ENCODE data around the gene KRT83.

DNA sequence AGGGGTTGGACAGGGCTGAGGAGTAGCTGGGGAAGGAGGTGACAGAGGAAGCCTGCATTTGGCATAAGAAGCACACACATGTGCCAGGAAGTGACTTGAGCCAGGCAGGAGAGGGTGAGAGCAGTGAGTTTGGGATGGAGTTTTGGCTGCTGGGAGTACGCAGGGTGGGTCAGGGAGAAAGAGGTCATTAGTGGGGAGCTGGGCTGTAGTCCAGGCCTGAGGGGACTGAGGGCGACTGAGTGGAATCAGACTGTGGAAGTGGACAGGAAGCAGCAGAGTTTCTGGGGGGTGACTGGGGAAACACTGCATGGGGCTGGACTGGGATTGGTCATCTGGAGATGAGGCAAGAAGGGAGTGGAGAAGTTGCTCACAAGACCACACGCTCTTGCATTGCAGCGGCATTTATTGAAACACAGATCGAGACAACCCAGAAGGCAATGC is 38.4 kb upstream of the KRT83 start:
- TF ChIP-seq EZH2 (IDR thresholded peaks at IDR 0.05; ENCODE audit: low read length), result no peak
- TF ChIP-seq, protein P1, sequence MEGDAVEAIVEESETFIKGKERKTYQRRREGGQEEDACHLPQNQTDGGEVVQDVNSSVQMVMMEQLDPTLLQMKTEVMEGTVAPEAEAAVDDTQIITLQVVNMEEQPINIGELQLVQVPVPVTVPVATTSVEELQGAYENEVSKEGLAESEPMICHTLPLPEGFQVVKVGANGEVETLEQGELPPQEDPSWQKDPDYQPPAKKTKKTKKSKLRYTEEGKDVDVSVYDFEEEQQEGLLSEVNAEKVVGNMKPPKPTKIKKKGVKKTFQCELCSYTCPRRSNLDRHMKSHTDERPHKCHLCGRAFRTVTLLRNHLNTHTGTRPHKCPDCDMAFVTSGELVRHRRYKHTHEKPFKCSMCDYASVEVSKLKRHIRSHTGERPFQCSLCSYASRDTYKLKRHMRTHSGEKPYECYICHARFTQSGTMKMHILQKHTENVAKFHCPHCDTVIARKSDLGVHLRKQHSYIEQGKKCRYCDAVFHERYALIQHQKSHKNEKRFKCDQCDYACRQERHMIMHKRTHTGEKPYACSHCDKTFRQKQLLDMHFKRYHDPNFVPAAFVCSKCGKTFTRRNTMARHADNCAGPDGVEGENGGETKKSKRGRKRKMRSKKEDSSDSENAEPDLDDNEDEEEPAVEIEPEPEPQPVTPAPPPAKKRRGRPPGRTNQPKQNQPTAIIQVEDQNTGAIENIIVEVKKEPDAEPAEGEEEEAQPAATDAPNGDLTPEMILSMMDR (optimal IDR thresholded peaks at IDR 0.05 in 1 of 3, IDR thresholded peaks at IDR 0.05 in 1 of 3, conservative IDR thresholded peaks at IDR 0.05 in 1 of 3; ENCODE audit: extremely low read depth in 1 of 3, insufficient read depth in 2 of 3, low read length in 3 of 3), result no peak
